Prostate gland (tissue), 2 donors: ENCODE data around the gene TTYH1.

ENCODE experiments used
- POLR2A ChIP-seq: fragments of 450-650 bp; IDR thresholded peaks from one replicate; pipeline ENCODE4 v1.6.1; 2016; ENCODE audit warnings: antibody characterized with exemption, mild to moderate bottlenecking
- POLR2AphosphoS5 ChIP-seq: sonication (generic); formaldehyde crosslinking; IDR thresholded peaks from one replicate; pipeline ENCODE4 v1.6.1; 2017; ENCODE audit warnings: antibody characterized with exemption
- TF ChIP-seq, protein P1 (sequence below), 4 experiments: fragments of 200-600 bp in 2 of 4; fragments of 450-650 bp in 2 of 4; sonication (generic) in 2 of 4; IDR thresholded peaks; 1 replicate in 3 of 4; 2 replicates in 1 of 4; pipeline ENCODE4 v1.5.1; 2016 to 2019; ENCODE audit warnings: antibody characterized with exemption in 4 of 4, mild to moderate bottlenecking in 2 of 4, moderate library complexity in 2 of 4

DNA sequence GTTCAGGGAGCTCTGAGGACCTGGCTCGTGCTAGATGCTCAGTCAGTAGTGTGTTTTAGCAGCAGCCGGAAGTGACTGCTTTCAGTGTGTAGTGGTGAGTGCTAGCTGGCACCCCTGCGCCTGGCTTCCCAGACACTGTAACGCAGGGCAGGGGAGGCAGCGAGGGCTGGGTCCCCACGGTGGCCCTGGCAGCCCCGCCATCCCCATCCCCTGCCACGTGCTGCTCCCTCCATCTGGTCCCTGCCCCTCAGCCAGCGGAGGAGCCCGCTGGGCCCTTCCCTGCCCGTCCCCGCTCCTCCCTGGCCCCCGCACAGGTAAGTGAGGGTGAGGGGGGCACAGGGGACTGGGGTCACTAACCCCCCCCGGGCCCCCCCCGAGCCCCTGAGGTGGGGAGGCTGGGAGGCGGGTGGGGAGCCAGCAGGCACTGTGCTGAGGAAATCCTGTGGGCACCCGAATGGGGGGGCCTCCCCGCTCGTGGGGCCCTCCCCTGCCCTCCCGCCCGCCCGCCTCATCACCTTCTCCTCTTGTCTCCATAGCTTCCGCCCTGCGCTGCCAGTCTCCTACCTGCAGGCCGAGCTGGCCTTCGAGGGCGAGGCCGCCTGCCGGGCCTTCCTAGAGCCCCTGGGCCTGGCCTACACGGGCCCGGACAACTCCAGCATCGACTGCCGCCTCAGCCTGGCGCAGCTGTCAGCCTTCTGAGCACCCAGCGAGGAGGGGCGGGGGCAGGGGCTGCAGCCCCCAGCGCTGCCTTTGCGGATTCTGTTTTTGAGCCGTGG lies 45.2 kb downstream of the TTYH1 start:
- no peak for TF ChIP-seq POLR2AphosphoS5
- no peak for TF ChIP-seq POLR2A
- TF ChIP-seq, protein P1, sequence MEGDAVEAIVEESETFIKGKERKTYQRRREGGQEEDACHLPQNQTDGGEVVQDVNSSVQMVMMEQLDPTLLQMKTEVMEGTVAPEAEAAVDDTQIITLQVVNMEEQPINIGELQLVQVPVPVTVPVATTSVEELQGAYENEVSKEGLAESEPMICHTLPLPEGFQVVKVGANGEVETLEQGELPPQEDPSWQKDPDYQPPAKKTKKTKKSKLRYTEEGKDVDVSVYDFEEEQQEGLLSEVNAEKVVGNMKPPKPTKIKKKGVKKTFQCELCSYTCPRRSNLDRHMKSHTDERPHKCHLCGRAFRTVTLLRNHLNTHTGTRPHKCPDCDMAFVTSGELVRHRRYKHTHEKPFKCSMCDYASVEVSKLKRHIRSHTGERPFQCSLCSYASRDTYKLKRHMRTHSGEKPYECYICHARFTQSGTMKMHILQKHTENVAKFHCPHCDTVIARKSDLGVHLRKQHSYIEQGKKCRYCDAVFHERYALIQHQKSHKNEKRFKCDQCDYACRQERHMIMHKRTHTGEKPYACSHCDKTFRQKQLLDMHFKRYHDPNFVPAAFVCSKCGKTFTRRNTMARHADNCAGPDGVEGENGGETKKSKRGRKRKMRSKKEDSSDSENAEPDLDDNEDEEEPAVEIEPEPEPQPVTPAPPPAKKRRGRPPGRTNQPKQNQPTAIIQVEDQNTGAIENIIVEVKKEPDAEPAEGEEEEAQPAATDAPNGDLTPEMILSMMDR (IDR thresholded peaks at IDR 0.05) = no peak
